Stimulated activated CD8-positive, alpha-beta memory T cell treated with anti-CD3 and anti-CD28 coated beads, Interleukin-4, amount 100 ng/mL, for 48 hours (primary cell): Measurements from ENCODE around the gene NOP58.
A peak's percentile ranks its signal among the peaks of the same experiment; 100 is the strongest.
"Not testable (repeated sequence)": the region's sequence is repeated elsewhere in the genome, so short reads cannot be mapped to it uniquely, and the experiment has no call there.

Source experiments
- DNase-seq: peaks from one replicate; pipeline ENCODE4 v3.0.0-alpha.2; 2020

The NOP58 gene, protein sequence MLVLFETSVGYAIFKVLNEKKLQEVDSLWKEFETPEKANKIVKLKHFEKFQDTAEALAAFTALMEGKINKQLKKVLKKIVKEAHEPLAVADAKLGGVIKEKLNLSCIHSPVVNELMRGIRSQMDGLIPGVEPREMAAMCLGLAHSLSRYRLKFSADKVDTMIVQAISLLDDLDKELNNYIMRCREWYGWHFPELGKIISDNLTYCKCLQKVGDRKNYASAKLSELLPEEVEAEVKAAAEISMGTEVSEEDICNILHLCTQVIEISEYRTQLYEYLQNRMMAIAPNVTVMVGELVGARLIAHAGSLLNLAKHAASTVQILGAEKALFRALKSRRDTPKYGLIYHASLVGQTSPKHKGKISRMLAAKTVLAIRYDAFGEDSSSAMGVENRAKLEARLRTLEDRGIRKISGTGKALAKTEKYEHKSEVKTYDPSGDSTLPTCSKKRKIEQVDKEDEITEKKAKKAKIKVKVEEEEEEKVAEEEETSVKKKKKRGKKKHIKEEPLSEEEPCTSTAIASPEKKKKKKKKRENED

GRCh38 chr2:202265467-202266277 is at the start of gene NOP58:
Gene NOP58 (plus strand): TSS chr2:202265763. CDS start chr2:202265942, 179 bp downstream.
- peak; percentile 92 for DNase-seq

GRCh38 chr2:202221873-202222272 is 43.7 kb upstream of the NOP58 start:
- DNase-seq = no peak

GRCh38 chr2:202237787-202238233 is 27.8 kb upstream of the NOP58 start:
- peak; percentile 33 for DNase-seq

- DNase-seq = peak; percentile 94
Measured at GRCh38 chr2:202238234-202239197, 27.0 kb upstream of the NOP58 start, which contains the start of gene SUMO1. Gene SUMO1 (minus strand): TSS chr2:202238597. CDS start chr2:202238451, 146 bp downstream.

- not testable (repeated sequence) for DNase-seq
Measured at GRCh38 chr2:202247710-202248109, 17.9 kb upstream of the NOP58 start.

GRCh38 chr2:202249521-202250253 is 15.9 kb upstream of the NOP58 start:
- no peak for DNase-seq

DNA sequence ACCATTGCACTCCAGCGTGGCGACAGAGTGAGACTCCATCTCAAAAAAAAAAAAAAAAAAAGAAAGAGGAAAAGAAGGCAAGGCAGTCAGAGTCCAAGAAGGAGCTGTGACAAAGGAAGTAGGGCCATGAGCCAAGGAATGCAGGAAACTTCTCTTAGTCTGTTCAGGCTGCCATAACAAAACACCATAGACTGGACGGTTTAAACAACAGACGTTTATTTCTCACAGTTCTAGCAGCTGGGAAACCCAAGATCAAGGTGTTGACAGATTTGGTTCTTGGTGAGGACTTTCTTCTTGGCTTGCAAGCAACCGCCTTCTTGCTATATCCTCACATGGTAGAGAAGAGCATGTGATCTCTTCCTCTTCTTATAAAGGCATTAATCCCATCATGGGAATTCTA is 14.1 kb upstream of the NOP58 start:
- DNase-seq = no peak

GRCh38 chr2:202261531-202261930 is 4.0 kb upstream of the NOP58 start:
- no peak for DNase-seq

DNA sequence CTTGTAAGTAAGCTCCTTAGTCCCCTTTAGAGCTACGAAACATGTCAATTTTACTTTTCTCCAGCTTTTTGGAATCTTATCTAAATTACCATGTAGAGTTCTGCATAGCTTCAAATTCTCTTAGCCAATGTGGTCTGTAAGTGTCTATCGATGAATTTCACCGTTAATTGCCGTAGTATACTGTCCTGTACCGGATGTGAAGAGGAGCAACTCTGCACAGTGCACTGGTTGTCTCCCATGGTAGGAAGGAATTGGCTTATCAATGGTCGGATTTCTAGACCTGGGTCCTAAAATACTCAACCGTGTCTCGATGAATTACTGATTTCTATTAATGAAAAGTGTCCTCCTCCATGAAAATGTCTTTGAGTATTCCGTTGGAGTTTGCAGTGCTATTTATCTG is 1.9 kb downstream of the NOP58 start:
- DNase-seq = no peak

GRCh38 chr2:202269585-202269984 is 4.0 kb downstream of the NOP58 start:
- DNase-seq = no peak

- no peak for DNase-seq
Measured at GRCh38 chr2:202270487-202270886, 4.9 kb downstream of the NOP58 start.

- not testable (repeated sequence) for DNase-seq
Measured at GRCh38 chr2:202276078-202276720, 10.6 kb downstream of the NOP58 start.

GRCh38 chr2:202278036-202278760 is 12.6 kb downstream of the NOP58 start:
- DNase-seq = no peak

DNA sequence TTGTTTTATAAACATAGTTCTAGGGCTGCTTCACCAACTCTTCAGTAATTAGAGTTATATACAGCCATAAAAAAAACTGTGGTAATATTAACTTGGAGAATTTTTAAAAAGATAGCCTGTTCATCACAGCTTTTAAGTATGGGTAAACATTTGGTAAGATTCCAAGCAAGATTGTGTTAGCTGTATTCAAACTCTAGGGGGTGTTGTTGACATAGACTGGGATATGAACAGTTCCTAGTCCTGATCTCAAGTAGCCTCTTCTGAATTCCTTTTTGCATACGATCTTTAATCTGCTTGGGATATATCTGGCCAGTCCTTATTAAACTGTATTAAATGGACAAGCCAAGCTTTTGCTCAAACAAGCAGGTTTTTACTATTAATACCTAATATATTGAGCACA is 13.4 kb downstream of the NOP58 start:
- DNase-seq = no peak

DNA sequence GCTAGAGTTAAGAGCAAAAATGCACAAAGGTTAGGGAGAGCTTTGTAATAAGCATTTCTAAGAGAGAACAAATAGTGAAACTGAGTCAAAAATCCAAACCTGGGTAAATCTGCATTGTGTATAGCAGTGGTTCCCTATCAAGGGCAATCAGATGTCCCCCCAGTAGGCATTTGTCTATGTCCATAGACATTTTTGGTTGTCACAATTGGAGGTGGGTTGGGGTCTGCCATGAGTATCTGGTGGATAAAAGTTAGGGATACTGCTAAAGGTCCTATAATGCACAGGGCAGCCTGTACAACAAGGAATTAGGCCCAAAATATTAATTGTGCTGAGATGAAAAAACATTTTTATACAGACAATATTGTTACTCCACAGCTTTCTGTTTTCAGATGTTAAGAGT is 21.0 kb downstream of the NOP58 start:
- no peak for DNase-seq

DNA sequence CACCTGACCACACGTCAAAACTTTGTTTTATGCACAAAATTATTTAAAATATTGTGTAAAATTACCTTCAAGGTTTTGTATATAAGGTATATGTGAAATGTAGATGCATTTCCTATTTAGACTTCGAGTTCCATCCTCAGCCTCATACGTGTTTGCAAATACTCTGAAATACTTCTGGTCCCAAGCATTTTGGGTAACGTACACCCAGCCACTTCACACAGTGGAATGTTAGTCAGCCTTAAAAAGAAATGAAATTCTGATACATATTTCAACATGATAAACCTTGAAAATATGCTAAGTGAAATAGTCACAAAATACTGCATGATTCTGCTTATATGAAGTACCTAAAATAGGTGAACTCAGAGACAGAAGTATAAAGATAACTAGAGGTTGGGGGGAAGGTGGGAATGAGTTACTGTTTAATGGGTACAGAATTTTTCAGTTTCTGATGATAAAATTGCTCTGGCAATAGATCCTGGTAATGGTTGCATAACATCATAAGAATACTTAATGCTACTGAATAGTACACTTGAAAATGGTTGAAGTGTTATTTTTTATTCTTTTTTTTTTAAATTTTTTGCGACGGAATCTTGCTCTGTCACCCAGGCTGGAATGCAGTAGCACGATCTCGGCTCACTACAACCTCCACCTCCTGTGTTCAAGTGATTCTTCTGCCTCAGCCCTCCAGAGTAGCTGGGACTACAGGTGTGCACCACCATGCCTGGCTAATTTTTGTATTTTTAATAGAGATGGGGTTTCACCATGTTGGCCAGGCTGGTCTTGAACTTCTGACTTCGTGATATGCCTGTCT is 24.0 kb downstream of the NOP58 start:
- no peak for DNase-seq

DNA sequence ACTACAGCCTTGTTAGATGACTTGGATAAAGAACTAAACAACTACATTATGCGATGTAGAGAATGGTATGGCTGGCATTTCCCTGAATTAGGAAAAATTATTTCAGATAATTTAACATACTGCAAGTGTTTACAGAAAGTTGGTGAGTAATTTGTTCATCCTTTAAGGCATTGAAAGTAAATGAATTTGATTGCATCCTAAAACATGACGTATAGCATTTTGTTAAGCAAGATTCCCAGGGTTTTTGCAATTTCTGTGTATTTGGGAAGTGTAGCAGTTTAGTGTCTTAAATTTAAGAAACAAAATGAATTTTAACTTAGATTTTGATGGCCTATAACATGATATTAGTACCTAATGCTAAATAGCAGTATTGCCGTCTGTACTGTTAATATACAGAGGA is 24.8 kb downstream of the NOP58 start:
- DNase-seq = no peak

GRCh38 chr2:202290970-202291369 is 25.4 kb downstream of the NOP58 start:
- no peak for DNase-seq

DNA sequence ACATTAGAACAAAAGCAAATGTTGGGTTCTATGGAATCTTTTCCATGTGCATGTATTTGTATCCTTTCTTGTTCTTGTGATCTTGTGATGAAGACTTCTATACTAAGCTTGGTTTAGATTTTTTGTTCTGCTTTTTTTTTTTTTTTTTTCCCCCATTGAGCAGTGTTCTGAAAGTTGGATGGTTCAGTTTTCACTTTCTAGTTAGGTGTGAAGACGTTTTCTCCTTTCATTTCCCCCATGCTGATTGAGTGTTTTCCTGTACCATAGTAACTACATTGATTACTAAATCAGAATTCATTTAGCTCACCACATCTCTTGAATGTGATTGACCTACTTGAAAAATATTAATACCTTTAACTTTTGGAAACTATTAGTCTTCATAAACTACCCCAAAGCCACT is 34.1 kb downstream of the NOP58 start:
- no peak for DNase-seq

GRCh38 chr2:202306034-202306433 is 40.5 kb downstream of the NOP58 start:
- no peak for DNase-seq
